GM19238 (cell line): ENCODE measurements around the gene GNG7.
"Not testable (repeated sequence)": the region's sequence is repeated elsewhere in the genome, so short reads cannot be mapped to it uniquely, and the experiment has no call there.

ENCODE experiments used
- DNase-seq: peaks from one replicate; pipeline ENCODE4 v3.0.0; 2011; ENCODE audit warnings: low spot score; ENCODE audit not compliant: insufficient read length

The GNG7 gene

GRCh38 chr19:2517881-2518601, 184.5 kb downstream of the GNG7 start:
- DNase-seq: no peak

- DNase-seq: no peak
Measured at GRCh38 chr19:2516727-2517126, 185.8 kb downstream of the GNG7 start.

GRCh38 chr19:2514981-2515518, 187.4 kb downstream of the GNG7 start:
- DNase-seq: no peak

- DNase-seq: no peak
Measured at GRCh38 chr19:2512523-2513431, 189.7 kb downstream of the GNG7 start.

GRCh38 chr19:2511991-2512390, 190.5 kb downstream of the GNG7 start:
- DNase-seq: no peak

- DNase-seq: no peak
Measured at GRCh38 chr19:2511570-2511969, 190.9 kb downstream of the GNG7 start.

DNA sequence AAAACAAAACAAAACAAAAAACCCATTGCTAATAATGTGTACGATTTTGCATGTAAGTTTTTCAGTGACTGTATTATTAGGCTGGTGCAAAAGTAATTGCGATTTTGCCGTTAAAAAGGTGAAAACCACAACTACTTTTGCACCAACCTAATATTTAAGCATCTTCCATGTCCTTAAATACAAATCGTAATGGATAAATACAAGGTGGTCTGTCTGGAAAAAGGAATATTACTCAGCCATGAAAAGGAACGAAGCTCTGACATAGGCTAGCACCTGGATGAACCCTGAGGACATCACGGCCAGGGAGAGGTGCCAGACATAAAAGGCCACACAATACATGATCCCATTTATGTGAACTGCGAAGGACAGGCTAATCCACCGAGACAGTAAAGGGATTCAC, 193.4 kb downstream of the GNG7 start:
- no peak for DNase-seq

GRCh38 chr19:2507109-2507508, 195.4 kb downstream of the GNG7 start:
- no peak for DNase-seq

DNA sequence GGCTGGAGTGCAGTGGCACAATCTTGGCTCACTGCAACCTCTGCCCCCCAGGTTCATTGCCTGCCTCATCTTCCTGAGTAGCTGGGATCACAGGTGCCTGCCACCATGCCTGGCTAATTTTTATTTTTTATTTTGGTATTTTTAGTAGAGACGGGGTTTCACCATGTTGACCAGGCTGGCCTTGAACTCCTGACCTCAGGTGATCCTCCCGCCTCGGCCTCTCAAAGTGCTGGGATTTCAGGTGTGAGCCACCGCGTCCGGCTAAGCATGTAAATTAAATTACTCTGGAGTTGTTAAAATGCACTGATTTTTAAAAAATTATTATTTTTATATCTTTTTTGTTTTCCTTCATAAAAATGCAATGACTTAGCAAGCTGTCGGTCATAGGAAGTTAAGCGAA, 195.8 kb downstream of the GNG7 start:
- DNase-seq: not testable (repeated sequence)

DNA sequence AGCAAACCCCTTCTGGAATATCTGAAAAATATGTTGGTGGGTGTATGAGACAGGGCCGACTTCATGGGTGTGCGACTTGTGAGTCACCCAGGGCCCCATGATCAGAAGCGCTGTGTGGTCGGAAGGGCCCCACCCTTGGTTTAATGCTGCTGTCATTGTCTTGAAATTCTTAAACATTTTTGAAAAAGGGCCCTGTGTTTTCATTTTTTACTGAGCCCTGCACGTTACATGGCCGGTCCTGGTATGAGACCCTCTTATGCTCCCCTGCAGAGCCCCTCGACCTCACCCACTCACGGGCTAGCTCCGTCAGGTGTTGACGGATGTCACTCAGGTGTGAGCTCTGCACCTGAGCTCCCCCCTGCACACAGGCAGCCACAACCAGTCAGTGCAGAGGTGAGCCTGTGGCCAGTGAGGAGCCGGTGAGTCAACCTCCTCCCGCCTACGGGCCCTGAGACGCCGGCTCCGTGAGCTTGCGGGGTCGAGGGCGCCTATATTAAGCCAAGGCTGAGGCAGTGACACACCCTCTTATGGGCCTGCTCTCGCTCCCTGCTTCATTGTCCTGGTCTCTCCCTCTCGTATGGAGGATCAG, 198.9 kb downstream of the GNG7 start:
- no peak for DNase-seq

GRCh38 chr19:2500841-2501261, 201.6 kb downstream of the GNG7 start:
- DNase-seq: no peak

DNA sequence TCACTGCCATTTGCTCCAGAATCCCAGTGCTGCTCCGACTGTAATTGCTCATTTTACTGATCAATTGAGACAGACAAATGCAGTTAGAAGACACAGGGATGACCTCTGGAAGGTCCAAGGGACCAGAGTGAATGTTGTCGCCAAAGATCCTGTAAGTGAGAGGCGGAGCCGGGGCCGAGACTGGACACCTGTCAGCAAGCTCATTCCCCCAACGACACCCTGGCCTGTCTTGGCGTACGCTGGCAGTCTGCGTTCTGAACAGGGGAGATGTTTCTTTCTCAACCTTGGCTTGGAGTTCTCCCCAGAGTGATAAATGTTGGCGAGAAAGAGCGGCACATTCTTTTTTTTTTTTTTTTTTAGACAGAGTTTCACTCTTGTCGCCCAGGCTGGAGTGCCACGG, 202.3 kb downstream of the GNG7 start:
- DNase-seq: no peak

- DNase-seq: no peak
Measured at GRCh38 chr19:2497186-2497585, 205.3 kb downstream of the GNG7 start.

GRCh38 chr19:2495651-2496316, 206.7 kb downstream of the GNG7 start:
- no peak for DNase-seq

DNA sequence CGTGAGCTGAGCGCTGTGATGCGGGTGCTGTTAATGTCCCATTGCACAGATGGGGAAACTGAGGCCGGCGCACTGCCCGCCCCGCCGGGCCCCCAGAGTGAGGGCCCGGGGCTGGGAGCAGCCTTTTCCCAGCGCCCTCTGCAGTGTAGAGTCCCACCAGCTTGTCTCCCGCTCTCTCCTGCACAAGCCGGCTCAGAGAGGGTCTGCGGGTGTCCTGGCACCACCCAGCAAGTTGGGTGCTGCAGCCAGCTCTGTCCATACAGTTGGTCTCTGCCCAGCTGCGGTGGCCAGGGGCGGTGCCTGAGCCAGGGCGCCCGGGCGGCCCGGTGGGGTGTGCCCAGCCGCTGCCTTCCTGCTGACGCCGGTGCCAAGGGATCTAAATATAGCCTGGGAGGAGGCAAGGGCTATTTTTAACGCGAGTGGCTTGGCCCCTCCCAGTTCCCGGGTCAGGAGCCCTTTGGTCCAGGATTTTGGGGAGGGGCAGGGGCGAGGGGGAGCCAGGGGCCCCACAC, 207.3 kb downstream of the GNG7 start:
- no peak for DNase-seq

DNA sequence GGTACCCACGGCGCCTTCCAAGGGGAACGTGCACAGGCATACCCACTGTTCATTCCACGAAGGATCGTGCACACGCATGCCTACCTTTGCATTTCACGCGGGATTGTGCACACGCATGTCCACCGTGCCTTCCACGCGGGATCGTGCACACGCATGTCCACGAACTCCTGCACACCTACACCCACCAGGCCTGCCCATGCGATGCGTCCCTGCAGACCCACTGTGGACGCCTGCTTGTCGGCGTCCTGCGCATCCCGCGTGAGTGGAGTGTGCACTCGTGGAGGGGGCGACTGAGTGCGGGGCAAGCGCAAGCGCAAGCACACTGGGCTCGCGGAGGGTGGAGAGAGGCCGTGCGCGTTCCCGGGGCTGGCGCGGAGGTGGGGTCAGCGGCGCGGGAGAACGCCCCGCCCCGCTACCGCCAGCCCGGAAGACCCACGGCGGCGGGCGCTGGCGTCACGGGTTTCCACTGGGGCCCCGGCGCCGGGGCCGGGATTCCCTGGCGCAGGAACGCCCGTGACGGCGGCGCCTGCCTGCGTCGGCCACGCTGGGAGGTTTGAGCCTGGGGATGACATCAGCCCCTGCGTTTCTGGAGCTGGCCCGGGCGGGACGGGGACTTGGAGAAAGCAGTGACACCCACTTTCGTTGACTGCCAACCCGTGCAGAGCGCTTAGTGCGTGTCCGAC, 207.9 kb downstream of the GNG7 start:
- peak; percentile 79 for DNase-seq

DNA sequence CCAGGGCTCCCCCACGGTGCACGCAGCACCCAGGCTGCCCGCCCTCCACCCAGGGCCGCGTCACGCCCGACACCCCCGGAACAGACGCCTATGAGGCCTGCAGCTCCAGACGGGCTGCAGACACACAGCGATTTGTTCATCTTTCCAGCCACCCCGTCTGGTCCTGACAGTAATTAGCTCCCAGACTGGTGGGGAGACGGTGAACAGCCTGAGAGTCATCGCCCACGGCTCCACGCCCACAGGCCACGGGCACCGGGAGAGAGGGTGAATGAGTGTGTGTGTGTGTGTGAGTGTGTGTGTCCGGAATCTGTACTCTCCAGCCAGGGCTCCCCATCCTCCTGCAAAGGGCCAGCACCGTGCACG, 208.4 kb downstream of the GNG7 start:
- DNase-seq: no peak

DNA sequence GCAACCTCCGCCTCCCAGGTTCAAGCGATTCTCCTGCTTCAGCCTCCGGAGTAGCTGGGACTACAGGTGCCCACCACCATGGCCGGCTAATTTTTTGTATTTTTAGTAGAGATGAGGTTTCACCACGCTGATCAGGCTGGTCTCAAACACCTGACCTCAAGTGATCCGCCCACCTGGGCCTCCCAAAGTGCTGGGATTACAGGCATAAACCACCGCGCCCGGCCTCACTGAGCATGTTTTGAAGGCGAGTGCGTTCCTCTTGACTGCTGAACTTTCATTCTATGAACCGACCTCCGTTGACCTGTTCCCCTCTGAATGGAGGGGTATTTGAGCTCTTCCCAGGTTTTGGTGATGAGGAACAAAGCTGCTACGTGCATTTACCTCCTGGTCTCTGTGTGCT, 209.0 kb downstream of the GNG7 start:
- DNase-seq: not testable (repeated sequence)

DNA sequence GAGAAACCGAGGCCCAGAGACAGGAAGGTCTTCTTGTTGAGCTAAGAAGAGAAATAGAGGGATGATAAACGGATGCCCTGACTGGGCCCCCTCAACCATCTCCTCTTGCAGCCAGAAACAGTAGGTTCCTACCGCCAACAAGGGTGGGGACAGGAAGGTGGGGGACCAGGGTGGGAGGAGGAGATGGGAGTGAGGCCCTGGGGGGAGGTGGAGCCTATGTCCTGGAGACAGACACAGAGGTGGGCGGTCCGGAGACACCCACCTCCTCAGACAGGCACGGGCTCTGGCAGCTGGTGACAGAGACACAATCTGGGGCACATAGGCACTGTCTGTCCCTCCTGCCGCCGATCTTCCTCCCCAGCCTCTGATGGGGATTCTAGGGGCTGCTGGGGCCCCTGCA, 209.6 kb downstream of the GNG7 start:
- no peak for DNase-seq

DNA sequence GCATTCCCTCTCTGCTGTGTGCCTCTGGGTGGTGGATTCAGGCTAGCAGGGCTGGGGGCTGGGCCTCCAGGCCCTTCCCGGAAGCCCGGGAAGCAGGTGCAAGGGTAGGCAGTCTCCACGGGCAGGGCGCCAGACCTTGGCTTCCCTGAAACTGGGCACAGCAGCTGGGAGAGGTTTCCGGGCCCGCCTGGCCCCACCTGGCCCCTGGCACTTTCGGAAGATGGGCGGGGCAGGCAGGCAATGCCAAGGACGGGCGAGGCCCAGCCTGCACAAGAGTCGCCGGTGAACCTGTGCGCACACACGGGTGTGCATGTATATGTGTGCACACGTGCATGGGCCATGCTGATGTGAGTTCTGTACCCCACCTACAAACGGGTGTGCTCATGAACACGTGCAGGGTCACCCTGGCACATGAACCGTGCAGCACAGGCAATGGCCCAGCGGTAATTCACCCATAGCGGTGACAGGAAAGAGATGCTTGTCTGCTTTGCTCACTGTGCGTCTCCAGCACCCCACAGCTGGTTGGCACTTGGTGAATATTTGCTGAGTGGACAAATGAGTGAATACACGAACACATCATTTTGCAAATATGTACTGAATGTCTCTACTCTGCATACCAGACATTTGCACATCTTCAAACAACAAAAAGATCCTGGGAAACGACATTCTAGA, 211.2 kb downstream of the GNG7 start:
- DNase-seq: no peak
